C4-2B (cell line): Measurements from ENCODE around the gene SYN1.

Source experiments
- ZFX ChIP-seq: fragments of 450-650 bp; IDR thresholded peaks from 2 replicates; pipeline ENCODE4 v1.6.1; 2017
- TF ChIP-seq, protein P1 (sequence below): fragments of 450-650 bp; conservative IDR thresholded peaks from 2 replicates; pipeline ENCODE4 v1.5.1; 2017; ENCODE audit warnings: mild to moderate bottlenecking

DNA sequence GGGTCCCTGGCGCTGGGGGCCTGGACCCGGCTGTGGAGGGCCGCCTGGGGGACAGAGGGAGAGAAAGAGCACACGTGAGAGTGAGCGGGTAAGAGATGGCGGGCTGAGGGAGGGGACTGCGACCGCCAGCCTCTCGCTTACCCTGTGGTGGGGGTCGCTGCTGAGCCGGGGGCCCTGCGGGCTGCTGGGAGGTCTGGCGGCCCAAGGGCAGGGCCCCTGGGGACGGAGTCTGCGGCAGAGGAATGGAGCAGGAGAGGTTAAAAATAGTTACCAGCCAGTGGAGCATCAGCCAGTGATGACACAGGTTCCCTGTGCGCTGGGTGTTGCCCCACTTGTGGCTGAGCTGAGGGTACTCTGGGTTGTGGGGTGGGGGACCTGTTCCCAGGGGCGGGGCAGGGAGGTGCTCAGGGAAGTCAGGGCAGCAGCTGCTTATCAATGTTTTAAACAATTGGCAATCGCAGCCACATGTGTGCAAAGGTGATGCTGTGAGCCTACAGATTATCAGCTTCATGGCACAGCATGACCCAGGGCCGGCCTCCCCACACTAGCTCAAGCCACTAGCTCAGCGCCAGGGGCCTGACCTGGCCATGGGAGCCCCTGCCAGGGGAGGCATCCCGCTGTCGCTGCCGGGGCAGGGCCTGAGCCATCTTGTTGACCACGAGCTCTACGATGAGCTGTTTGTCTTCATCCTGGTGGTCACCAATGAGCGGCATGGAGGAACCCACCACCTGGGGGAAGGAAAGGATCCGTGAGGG, 44.9 kb downstream of the SYN1 start:
- TF ChIP-seq, protein P1, sequence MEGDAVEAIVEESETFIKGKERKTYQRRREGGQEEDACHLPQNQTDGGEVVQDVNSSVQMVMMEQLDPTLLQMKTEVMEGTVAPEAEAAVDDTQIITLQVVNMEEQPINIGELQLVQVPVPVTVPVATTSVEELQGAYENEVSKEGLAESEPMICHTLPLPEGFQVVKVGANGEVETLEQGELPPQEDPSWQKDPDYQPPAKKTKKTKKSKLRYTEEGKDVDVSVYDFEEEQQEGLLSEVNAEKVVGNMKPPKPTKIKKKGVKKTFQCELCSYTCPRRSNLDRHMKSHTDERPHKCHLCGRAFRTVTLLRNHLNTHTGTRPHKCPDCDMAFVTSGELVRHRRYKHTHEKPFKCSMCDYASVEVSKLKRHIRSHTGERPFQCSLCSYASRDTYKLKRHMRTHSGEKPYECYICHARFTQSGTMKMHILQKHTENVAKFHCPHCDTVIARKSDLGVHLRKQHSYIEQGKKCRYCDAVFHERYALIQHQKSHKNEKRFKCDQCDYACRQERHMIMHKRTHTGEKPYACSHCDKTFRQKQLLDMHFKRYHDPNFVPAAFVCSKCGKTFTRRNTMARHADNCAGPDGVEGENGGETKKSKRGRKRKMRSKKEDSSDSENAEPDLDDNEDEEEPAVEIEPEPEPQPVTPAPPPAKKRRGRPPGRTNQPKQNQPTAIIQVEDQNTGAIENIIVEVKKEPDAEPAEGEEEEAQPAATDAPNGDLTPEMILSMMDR = no peak
- TF ChIP-seq ZFX = no peak
